ENCODE data around the gene WDFY4. TPM values are rescaled to one million over a fixed set of nuclear protein-coding genes. Genes with fewer than 3 reads are reported as not detected.

WDFY4 gene
- total RNA-seq, 1 experiment from 2014 or later, result 0.23 TPM

DNA sequence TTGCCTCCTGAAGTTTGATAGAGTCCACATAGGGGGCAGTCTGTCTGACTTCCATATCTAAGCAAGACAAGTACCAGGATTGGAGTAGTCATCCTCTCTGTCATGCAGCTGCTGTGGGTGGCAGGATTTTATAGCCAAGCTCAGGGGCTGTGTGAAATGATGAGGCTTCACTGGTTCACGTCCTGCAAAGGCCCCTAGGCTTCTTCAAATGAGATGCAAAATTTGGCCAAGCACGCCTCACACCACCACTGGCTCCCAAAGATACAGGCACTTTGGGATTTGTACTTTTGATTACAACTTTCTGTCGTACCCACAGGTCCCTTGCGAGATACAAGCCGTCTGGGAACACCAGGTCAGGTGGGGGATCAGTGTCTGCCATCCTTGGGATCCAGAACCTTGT lies 67.1 kb downstream of the WDFY4 start:
- Histone ChIP-seq H3K27me3 (ENCODE audit: control insufficient read depth, insufficient read depth, low read length) (peaks cover 4% of the 10 kb centered on the region; the same call in 1 of the 2 replicates), H3K27ac (ENCODE audit: low read length) (no peak overlapping the region), H3K36me3 (ENCODE audit: control insufficient read depth, insufficient read depth, low read length) (no peaks in the 10 kb centered on the region), H3K4me3 (ENCODE audit: low read depth in 2 of 2, low read length in 2 of 2) (no peak overlapping the region), H3K4me1 (ENCODE audit: control insufficient read depth, insufficient read depth, low read length) (no peaks in the 10 kb centered on the region), H3K9me3 (ENCODE audit: control insufficient read depth, insufficient read depth, low read depth, low read length) (no peaks in the 10 kb centered on the region)
- POLR2A ChIA-PET, result no interaction called here
- TF ChIP-seq, protein P1, sequence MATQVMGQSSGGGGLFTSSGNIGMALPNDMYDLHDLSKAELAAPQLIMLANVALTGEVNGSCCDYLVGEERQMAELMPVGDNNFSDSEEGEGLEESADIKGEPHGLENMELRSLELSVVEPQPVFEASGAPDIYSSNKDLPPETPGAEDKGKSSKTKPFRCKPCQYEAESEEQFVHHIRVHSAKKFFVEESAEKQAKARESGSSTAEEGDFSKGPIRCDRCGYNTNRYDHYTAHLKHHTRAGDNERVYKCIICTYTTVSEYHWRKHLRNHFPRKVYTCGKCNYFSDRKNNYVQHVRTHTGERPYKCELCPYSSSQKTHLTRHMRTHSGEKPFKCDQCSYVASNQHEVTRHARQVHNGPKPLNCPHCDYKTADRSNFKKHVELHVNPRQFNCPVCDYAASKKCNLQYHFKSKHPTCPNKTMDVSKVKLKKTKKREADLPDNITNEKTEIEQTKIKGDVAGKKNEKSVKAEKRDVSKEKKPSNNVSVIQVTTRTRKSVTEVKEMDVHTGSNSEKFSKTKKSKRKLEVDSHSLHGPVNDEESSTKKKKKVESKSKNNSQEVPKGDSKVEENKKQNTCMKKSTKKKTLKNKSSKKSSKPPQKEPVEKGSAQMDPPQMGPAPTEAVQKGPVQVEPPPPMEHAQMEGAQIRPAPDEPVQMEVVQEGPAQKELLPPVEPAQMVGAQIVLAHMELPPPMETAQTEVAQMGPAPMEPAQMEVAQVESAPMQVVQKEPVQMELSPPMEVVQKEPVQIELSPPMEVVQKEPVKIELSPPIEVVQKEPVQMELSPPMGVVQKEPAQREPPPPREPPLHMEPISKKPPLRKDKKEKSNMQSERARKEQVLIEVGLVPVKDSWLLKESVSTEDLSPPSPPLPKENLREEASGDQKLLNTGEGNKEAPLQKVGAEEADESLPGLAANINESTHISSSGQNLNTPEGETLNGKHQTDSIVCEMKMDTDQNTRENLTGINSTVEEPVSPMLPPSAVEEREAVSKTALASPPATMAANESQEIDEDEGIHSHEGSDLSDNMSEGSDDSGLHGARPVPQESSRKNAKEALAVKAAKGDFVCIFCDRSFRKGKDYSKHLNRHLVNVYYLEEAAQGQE (IDR thresholded peaks at IDR 0.05; ENCODE audit: insufficient read depth in 1 of 2, low read depth in 2 of 2, low read length in 1 of 2), result no peak
- TF ChIP-seq TCF7L2 (IDR thresholded peaks at IDR 0.05; ENCODE audit: low read depth, low read length) (no peak), SIN3A (IDR thresholded peaks at IDR 0.05; ENCODE audit: borderline replicate concordance, insufficient read depth, low read depth, low read length) (no peak)
- TF ChIP-seq, protein P2, sequence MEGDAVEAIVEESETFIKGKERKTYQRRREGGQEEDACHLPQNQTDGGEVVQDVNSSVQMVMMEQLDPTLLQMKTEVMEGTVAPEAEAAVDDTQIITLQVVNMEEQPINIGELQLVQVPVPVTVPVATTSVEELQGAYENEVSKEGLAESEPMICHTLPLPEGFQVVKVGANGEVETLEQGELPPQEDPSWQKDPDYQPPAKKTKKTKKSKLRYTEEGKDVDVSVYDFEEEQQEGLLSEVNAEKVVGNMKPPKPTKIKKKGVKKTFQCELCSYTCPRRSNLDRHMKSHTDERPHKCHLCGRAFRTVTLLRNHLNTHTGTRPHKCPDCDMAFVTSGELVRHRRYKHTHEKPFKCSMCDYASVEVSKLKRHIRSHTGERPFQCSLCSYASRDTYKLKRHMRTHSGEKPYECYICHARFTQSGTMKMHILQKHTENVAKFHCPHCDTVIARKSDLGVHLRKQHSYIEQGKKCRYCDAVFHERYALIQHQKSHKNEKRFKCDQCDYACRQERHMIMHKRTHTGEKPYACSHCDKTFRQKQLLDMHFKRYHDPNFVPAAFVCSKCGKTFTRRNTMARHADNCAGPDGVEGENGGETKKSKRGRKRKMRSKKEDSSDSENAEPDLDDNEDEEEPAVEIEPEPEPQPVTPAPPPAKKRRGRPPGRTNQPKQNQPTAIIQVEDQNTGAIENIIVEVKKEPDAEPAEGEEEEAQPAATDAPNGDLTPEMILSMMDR (IDR thresholded peaks at IDR 0.05), result no peak
- intact Hi-C loops (cut with micrococcal nuclease; ENCODE audit: unreplicated experiment) (no loop called here), in situ Hi-C loops (cut with HindIII; ENCODE audit: low pct_unique_long_range_greater_than_20kb, low sequenced_read_pairs) (no loop called here)
- CTCF ChIA-PET, result no interaction called here
- no TSS peak for BruUV-seq (replicated peaks)
- ATAC-seq (no peak), DNase-seq (ENCODE audit: low read depth, low spot score) (no peak)

DNA sequence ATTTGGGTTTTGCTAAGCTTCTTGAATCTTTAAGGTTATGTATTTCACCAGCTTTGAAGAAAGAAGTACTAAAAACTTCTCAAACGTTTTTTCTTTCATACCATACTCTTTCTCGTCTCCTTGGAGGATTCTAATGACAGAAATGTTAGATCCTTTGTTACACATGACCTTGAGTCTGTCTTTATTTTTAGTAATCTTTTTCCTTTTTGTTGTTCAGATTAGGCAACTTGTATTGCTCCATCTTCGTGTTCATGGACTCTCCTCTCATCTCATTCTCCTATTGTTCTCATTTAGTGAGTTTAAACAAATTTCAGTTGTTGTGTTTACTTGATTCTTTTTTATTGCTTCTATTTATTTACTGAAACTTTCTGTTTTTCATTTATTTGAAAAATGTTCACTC lies 73.7 kb downstream of the WDFY4 start:
- CTCF ChIA-PET, result no interaction called here
- H3K9me3 ChIP-seq (ENCODE audit: control insufficient read depth, insufficient read depth, low read depth, low read length), result no peaks in the 10 kb centered on the region
- POLR2A ChIA-PET, result no interaction called here
- H3K27me3 ChIP-seq (ENCODE audit: control insufficient read depth, insufficient read depth, low read length), result peaks cover 15% of the 10 kb centered on the region
- no peaks in the 10 kb centered on the region for H3K4me1 ChIP-seq (ENCODE audit: control insufficient read depth, insufficient read depth, low read length)
- intact Hi-C loops (cut with micrococcal nuclease; ENCODE audit: unreplicated experiment), result no loop called here
- no peaks in the 10 kb centered on the region for H3K36me3 ChIP-seq (ENCODE audit: control insufficient read depth, insufficient read depth, low read length)
- ATAC-seq, result no peak
- no peak for DNase-seq (ENCODE audit: low read depth, low spot score)
- no TSS peak for BruUV-seq (replicated peaks)
- in situ Hi-C loops (cut with HindIII; ENCODE audit: low pct_unique_long_range_greater_than_20kb, low sequenced_read_pairs), result no loop called here
- TF ChIP-seq, protein P1 (IDR thresholded peaks at IDR 0.05; ENCODE audit: insufficient read depth in 1 of 2, low read depth in 2 of 2, low read length in 1 of 2), result no peak
- TF ChIP-seq, protein P2 (IDR thresholded peaks at IDR 0.05), result no peak
- TF ChIP-seq TCF7L2 (IDR thresholded peaks at IDR 0.05; ENCODE audit: low read depth, low read length) (no peak), SIN3A (IDR thresholded peaks at IDR 0.05; ENCODE audit: borderline replicate concordance, insufficient read depth, low read depth, low read length) (no peak), POLR2AphosphoS5 (IDR thresholded peaks at IDR 0.05; ENCODE audit: low read depth, low read length) (no peak)
- no peak overlapping the region for H3K27ac ChIP-seq (ENCODE audit: low read length)
- no peak overlapping the region for H3K4me3 ChIP-seq (ENCODE audit: low read depth in 2 of 2, low read length in 2 of 2)
